Stomach smooth muscle (tissue), 2 donors: ENCODE data around the gene FAM8A1.

Source experiments
- H3K27ac ChIP-seq: one replicate; pipeline ENCODE4 v1.7.0; 2013; ENCODE audit warnings: mild to moderate bottlenecking, low read length, inconsistent platforms
- H3K27me3 ChIP-seq, 2 donors: one replicate each; pipeline ENCODE4 v1.7.0; 2013; ENCODE audit warnings: low read length in 2 of 2; ENCODE audit not compliant: insufficient read depth in 2 of 2, control insufficient read depth in 1 of 2
- H3K36me3 ChIP-seq, 2 donors: one replicate each; pipeline ENCODE4 v1.7.0; 2013; ENCODE audit warnings: low read length in 2 of 2; ENCODE audit not compliant: control insufficient read depth in 2 of 2, insufficient read depth in 2 of 2
- H3K4me1 ChIP-seq: one replicate; pipeline ENCODE4 v1.7.0; 2013; ENCODE audit warnings: low read length; ENCODE audit not compliant: control insufficient read depth, insufficient read depth
- H3K4me3 ChIP-seq, 2 donors: one replicate each; pipeline ENCODE4 v1.7.0; 2013; ENCODE audit warnings: low read length in 2 of 2
- H3K9ac ChIP-seq, 2 donors: one replicate each; pipeline ENCODE4 v1.7.0; 2013; ENCODE audit warnings: low read length in 2 of 2, mild to moderate bottlenecking in 1 of 2
- H3K9me3 ChIP-seq, 2 donors: one replicate each; pipeline ENCODE4 v1.7.0; 2013; ENCODE audit warnings: low read length in 2 of 2; ENCODE audit not compliant: control insufficient read depth in 2 of 2
- donor health status: healthy.
- donor health status: Pancreatic carcinoma.

Gene FAM8A1

GRCh38 chr6:17656644-17657043 lies 56.5 kb downstream of the FAM8A1 start:
- no peaks in the 10 kb centered on the region for H3K9me3 ChIP-seq
- H3K4me1 ChIP-seq = no peaks in the 10 kb centered on the region
- no peak overlapping the region for H3K4me3 ChIP-seq
- H3K27me3 ChIP-seq = no peaks in the 10 kb centered on the region
- H3K36me3 ChIP-seq = peaks cover 11 to 19% of the 10 kb centered on the region in 2 donors
- no peak overlapping the region for H3K27ac ChIP-seq
- peak overlapping the region in 1 of 2 donors; percentile 29 for H3K9ac ChIP-seq
